GM23338 (cell line): ENCODE results near the gene NAA15.
"Not testable (repeated sequence)": the region's sequence is repeated elsewhere in the genome, so short reads cannot be mapped to it uniquely, and the experiment has no call there.

ENCODE experiments used
- EZH2 ChIP-seq: fragments of 200-600 bp; sonication (generic); IDR thresholded peaks from one replicate; pipeline ENCODE4 v1.8.0; 2017; ENCODE audit warnings: antibody characterized with exemption, mild to moderate bottlenecking, low read depth; ENCODE audit not compliant: unreplicated experiment
- POLR2AphosphoS5 ChIP-seq: IDR thresholded peaks from 2 replicates; pipeline ENCODE4 v1.6.1; 2016; ENCODE audit warnings: antibody characterized with exemption, low read depth
- ZNF114 ChIP-seq: fragments of 250-450 bp; sonication (Bioruptor Pico); IDR thresholded peaks from 2 replicates; pipeline ENCODE4 v1.5.0; 2020; ENCODE audit warnings: mild to moderate bottlenecking, moderate library complexity
- TF ChIP-seq, protein P1 (sequence below), 2 experiments: fragments of 200-600 bp in 1 of 2; sonication (generic) in 1 of 2; conservative IDR thresholded peaks; 2 replicates each; pipeline versions ENCODE4 v1.5.1 to v1.6.1; 2016 to 2017; ENCODE audit warnings: antibody characterized with exemption in 2 of 2, low read depth in 2 of 2, mild to moderate bottlenecking in 2 of 2, moderate library complexity in 1 of 2
- TF ChIP-seq, protein P2 (sequence below): IDR thresholded peaks from one replicate; pipeline ENCODE4 v1.6.1; 2018; ENCODE audit warnings: antibody characterized with exemption; ENCODE audit not compliant: unreplicated experiment
- TF ChIP-seq, protein P3 (sequence below): fragments of 250-450 bp; sonication (Bioruptor Pico); IDR thresholded peaks from 2 replicates; pipeline ENCODE4 v1.5.0; 2020; ENCODE audit warnings: mild to moderate bottlenecking, moderate library complexity
- TF ChIP-seq, protein P4 (sequence below): IDR thresholded peaks from 2 replicates; pipeline ENCODE4 v1.6.1; 2016; ENCODE audit warnings: antibody characterized with exemption

DNA sequence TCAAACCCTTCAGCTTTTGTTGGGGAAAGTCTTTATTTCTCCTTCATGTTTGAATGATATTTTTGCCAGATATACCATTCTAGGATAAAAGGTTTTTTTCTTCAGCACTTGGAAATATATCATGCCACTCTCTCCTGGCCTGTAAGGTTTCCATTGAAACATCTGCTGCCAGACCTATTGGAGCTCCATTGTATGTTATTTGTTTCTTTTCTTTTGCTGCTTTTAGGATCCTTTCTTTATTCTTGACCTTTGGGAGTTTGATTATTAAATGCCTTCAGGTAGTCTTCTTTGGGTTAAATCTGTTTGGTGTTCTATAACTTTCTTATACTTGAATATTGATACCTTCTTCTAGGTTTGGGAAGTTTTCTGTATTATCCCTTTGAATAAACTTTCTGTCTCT lies 167.5 kb downstream of the NAA15 start:
- TF ChIP-seq, protein P1, sequence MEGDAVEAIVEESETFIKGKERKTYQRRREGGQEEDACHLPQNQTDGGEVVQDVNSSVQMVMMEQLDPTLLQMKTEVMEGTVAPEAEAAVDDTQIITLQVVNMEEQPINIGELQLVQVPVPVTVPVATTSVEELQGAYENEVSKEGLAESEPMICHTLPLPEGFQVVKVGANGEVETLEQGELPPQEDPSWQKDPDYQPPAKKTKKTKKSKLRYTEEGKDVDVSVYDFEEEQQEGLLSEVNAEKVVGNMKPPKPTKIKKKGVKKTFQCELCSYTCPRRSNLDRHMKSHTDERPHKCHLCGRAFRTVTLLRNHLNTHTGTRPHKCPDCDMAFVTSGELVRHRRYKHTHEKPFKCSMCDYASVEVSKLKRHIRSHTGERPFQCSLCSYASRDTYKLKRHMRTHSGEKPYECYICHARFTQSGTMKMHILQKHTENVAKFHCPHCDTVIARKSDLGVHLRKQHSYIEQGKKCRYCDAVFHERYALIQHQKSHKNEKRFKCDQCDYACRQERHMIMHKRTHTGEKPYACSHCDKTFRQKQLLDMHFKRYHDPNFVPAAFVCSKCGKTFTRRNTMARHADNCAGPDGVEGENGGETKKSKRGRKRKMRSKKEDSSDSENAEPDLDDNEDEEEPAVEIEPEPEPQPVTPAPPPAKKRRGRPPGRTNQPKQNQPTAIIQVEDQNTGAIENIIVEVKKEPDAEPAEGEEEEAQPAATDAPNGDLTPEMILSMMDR (conservative IDR thresholded peaks at IDR 0.05; ENCODE audit: low read depth in 2 of 2): not testable (repeated sequence)
- TF ChIP-seq, protein P2, sequence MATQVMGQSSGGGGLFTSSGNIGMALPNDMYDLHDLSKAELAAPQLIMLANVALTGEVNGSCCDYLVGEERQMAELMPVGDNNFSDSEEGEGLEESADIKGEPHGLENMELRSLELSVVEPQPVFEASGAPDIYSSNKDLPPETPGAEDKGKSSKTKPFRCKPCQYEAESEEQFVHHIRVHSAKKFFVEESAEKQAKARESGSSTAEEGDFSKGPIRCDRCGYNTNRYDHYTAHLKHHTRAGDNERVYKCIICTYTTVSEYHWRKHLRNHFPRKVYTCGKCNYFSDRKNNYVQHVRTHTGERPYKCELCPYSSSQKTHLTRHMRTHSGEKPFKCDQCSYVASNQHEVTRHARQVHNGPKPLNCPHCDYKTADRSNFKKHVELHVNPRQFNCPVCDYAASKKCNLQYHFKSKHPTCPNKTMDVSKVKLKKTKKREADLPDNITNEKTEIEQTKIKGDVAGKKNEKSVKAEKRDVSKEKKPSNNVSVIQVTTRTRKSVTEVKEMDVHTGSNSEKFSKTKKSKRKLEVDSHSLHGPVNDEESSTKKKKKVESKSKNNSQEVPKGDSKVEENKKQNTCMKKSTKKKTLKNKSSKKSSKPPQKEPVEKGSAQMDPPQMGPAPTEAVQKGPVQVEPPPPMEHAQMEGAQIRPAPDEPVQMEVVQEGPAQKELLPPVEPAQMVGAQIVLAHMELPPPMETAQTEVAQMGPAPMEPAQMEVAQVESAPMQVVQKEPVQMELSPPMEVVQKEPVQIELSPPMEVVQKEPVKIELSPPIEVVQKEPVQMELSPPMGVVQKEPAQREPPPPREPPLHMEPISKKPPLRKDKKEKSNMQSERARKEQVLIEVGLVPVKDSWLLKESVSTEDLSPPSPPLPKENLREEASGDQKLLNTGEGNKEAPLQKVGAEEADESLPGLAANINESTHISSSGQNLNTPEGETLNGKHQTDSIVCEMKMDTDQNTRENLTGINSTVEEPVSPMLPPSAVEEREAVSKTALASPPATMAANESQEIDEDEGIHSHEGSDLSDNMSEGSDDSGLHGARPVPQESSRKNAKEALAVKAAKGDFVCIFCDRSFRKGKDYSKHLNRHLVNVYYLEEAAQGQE: not testable (repeated sequence)
- TF ChIP-seq EZH2; ZNF114 (CRISPR knock-in tag); POLR2AphosphoS5: not testable (repeated sequence)
- TF ChIP-seq, protein P3, sequence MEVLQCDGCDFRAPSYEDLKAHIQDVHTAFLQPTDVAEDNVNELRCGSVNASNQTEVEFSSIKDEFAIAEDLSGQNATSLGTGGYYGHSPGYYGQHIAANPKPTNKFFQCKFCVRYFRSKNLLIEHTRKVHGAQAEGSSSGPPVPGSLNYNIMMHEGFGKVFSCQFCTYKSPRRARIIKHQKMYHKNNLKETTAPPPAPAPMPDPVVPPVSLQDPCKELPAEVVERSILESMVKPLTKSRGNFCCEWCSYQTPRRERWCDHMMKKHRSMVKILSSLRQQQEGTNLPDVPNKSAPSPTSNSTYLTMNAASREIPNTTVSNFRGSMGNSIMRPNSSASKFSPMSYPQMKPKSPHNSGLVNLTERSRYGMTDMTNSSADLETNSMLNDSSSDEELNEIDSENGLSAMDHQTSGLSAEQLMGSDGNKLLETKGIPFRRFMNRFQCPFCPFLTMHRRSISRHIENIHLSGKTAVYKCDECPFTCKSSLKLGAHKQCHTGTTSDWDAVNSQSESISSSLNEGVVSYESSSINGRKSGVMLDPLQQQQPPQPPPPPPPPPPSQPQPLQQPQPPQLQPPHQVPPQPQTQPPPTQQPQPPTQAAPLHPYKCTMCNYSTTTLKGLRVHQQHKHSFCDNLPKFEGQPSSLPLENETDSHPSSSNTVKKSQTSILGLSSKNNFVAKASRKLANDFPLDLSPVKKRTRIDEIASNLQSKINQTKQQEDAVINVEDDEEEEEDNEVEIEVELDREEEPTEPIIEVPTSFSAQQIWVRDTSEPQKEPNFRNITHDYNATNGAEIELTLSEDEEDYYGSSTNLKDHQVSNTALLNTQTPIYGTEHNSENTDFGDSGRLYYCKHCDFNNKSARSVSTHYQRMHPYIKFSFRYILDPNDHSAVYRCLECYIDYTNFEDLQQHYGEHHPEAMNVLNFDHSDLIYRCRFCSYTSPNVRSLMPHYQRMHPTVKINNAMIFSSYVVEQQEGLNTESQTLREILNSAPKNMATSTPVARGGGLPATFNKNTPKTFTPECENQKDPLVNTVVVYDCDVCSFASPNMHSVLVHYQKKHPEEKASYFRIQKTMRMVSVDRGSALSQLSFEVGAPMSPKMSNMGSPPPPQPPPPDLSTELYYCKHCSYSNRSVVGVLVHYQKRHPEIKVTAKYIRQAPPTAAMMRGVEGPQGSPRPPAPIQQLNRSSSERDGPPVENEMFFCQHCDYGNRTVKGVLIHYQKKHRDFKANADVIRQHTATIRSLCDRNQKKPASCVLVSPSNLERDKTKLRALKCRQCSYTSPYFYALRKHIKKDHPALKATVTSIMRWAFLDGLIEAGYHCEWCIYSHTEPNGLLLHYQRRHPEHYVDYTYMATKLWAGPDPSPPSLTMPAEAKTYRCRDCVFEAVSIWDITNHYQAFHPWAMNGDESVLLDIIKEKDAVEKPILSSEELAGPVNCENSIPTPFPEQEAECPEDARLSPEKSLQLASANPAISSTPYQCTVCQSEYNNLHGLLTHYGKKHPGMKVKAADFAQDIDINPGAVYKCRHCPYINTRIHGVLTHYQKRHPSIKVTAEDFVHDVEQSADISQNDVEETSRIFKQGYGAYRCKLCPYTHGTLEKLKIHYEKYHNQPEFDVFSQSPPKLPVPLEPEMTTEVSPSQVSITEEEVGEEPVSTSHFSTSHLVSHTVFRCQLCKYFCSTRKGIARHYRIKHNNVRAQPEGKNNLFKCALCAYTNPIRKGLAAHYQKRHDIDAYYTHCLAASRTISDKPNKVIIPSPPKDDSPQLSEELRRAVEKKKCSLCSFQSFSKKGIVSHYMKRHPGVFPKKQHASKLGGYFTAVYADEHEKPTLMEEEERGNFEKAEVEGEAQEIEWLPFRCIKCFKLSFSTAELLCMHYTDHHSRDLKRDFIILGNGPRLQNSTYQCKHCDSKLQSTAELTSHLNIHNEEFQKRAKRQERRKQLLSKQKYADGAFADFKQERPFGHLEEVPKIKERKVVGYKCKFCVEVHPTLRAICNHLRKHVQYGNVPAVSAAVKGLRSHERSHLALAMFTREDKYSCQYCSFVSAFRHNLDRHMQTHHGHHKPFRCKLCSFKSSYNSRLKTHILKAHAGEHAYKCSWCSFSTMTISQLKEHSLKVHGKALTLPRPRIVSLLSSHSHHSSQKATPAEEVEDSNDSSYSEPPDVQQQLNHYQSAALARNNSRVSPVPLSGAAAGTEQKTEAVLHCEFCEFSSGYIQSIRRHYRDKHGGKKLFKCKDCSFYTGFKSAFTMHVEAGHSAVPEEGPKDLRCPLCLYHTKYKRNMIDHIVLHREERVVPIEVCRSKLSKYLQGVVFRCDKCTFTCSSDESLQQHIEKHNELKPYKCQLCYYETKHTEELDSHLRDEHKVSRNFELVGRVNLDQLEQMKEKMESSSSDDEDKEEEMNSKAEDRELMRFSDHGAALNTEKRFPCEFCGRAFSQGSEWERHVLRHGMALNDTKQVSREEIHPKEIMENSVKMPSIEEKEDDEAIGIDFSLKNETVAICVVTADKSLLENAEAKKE: not testable (repeated sequence)
- TF ChIP-seq, protein P4, sequence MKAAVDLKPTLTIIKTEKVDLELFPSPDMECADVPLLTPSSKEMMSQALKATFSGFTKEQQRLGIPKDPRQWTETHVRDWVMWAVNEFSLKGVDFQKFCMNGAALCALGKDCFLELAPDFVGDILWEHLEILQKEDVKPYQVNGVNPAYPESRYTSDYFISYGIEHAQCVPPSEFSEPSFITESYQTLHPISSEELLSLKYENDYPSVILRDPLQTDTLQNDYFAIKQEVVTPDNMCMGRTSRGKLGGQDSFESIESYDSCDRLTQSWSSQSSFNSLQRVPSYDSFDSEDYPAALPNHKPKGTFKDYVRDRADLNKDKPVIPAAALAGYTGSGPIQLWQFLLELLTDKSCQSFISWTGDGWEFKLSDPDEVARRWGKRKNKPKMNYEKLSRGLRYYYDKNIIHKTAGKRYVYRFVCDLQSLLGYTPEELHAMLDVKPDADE: not testable (repeated sequence)
